HEK293T (cell line): ENCODE data around the gene OR6T1.

Source experiments
- CTCF ChIA-PET: fragments of 350-600 bp; formaldehyde crosslinking; extraction: SDS; loops from one replicate; lab custom pipeline; 2021; ENCODE audit warnings: antibody characterized with exemption, inconsistent platforms; lab: Yijun Ruan, JAX
- POLR2A ChIA-PET: fragments of 350-600 bp; formaldehyde crosslinking; extraction: SDS; loops from one replicate; lab custom pipeline; 2020; ENCODE audit warnings: antibody characterized with exemption, inconsistent platforms; lab: Yijun Ruan, JAX
- DNase-seq: peaks from one replicate; pipeline ENCODE4 v3.0.0; 2012; ENCODE audit warnings: mixed read lengths; ENCODE audit errors: extremely low spot score
- ARNT ChIP-seq: fragments of 450-650 bp; IDR thresholded peaks from 2 replicates; pipeline ENCODE4 v1.6.1; 2017; ENCODE audit warnings: mild to moderate bottlenecking
- BHLHE40 ChIP-seq: fragments of 450-650 bp; IDR thresholded peaks from 2 replicates; pipeline ENCODE4 v1.6.1; 2016; ENCODE audit warnings: mild to moderate bottlenecking, moderate library complexity, borderline replicate concordance
- CTBP1 ChIP-seq: fragments of 450-650 bp; IDR thresholded peaks from 2 replicates; pipeline ENCODE4 v1.6.1; 2016; ENCODE audit warnings: borderline replicate concordance
- ELF4 ChIP-seq: fragments of 450-650 bp; IDR thresholded peaks from 2 replicates; pipeline ENCODE4 v1.6.1; 2017; ENCODE audit warnings: antibody characterized with exemption
- FOXA1 ChIP-seq: fragments of 450-650 bp; IDR thresholded peaks from 2 replicates; pipeline ENCODE4 v1.6.1; 2016; ENCODE audit warnings: mild to moderate bottlenecking
- FOXK2 ChIP-seq: fragments of 450-650 bp; IDR thresholded peaks from 2 replicates; pipeline ENCODE4 v1.6.1; 2016; ENCODE audit warnings: mild to moderate bottlenecking
- FOXM1 ChIP-seq: fragments of 450-650 bp; IDR thresholded peaks from 2 replicates; pipeline ENCODE4 v1.6.1; 2017; ENCODE audit warnings: mild to moderate bottlenecking, borderline replicate concordance
- HDGF ChIP-seq: fragments of 450-650 bp; IDR thresholded peaks from 2 replicates; pipeline ENCODE4 v1.6.1; 2017; ENCODE audit warnings: antibody characterized with exemption, borderline replicate concordance
- L3MBTL2 ChIP-seq: fragments of 450-650 bp; conservative IDR thresholded peaks from 2 replicates; pipeline ENCODE4 v1.6.1; 2016; ENCODE audit warnings: mild to moderate bottlenecking
- LEF1 ChIP-seq: fragments of 450-650 bp; IDR thresholded peaks from 2 replicates; pipeline ENCODE4 v1.6.1; 2017; ENCODE audit warnings: mild to moderate bottlenecking, borderline replicate concordance
- NFRKB ChIP-seq: fragments of 450-650 bp; IDR thresholded peaks from 2 replicates; pipeline ENCODE4 v1.6.1; 2016; ENCODE audit warnings: mild to moderate bottlenecking, moderate library complexity
- PKNOX1 ChIP-seq: fragments of 450-650 bp; IDR thresholded peaks from 2 replicates; pipeline ENCODE4 v1.6.1; 2016
- SP1 ChIP-seq: fragments of 450-650 bp; IDR thresholded peaks from 2 replicates; pipeline ENCODE4 v1.6.1; 2017
- SUZ12 ChIP-seq: fragments of 450-650 bp; IDR thresholded peaks from 2 replicates; pipeline ENCODE4 v1.6.1; 2016; ENCODE audit warnings: mild to moderate bottlenecking
- TARDBP ChIP-seq: fragments of 450-650 bp; IDR thresholded peaks from 2 replicates; pipeline ENCODE4 v1.6.1; 2016
- ZNF384 ChIP-seq: fragments of 450-650 bp; IDR thresholded peaks from 2 replicates; pipeline ENCODE4 v1.6.1; 2016

OR6T1 gene

DNA sequence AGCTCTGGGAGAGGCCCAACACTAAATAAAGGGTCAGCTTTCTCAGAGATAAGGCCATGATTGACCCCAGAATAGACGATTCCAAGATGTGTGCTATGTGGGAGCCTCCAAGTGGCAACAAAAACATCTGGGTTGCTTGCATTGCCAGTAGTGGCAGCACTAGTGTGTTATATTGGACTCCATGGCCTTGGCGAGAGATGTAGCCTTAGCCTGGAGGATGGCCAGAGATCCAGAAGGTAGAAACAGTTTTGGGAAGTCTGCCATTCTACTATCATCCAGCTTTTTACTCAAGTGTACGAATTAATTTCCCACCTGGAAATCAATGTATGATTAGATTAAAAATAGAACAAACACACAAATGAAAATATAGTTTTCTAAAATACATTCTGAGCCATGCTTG is 38.7 kb downstream of the OR6T1 start:
- no peak for TF ChIP-seq TARDBP
- no peak for TF ChIP-seq FOXA1
- TF ChIP-seq CTBP1 = no peak
- no peak for TF ChIP-seq PKNOX1
- no peak for TF ChIP-seq ELF4
- CTCF ChIA-PET = no interaction called here
- no peak for DNase-seq
- POLR2A ChIA-PET = no interaction called here

DNA sequence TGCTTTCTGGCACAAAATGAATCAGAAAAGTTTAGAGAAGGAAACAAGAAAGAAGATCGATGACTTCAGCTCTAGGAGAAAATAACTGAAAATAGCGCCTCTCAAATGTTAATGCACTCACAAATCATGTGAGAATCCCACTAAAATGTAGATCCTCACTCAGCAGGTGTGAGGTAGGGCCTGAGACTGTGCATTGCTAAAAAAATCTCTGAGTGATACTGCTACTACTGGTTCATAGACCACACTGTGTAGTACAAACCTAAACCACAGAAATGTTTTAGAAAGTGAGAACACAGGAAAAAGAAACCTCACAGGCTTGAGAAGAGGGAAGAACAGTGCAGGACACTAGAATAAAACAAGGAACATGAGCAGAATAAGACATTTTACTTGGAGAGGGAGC is 39.7 kb downstream of the OR6T1 start:
- TF ChIP-seq BHLHE40 (no peak), L3MBTL2 (no peak), FOXK2 (no peak), ZNF384 (no peak), NFRKB (no peak), SP1 (no peak), HDGF (no peak), CTBP1 (no peak), ARNT (no peak), FOXA1 (no peak), SUZ12 (no peak), TARDBP (no peak), ELF4 (no peak), FOXM1 (no peak), PKNOX1 (no peak), LEF1 (no peak)

GRCh38 chr11:123901867-123902266 is 41.8 kb downstream of the OR6T1 start, which contains the start of gene OR8D4:
OR8D4 (plus strand) TSS chr11:123902167; CDS start chr11:123906432, 4,265 bp downstream.
- DNase-seq = no peak
- ChIA-PET CTCF (no interaction called here), POLR2A (no interaction called here)
- TF ChIP-seq LEF1 = no peak
- TF ChIP-seq FOXK2 = no peak
- no peak for TF ChIP-seq NFRKB
- TF ChIP-seq SP1 = no peak
- TF ChIP-seq ARNT = no peak
- no peak for TF ChIP-seq SUZ12
- TF ChIP-seq TARDBP = no peak
- TF ChIP-seq ELF4 = no peak
- no peak for TF ChIP-seq CTBP1

More for the DNA sequence above, 39.7 kb downstream of the OR6T1 start:
- DNase-seq = no peak
- CTCF ChIA-PET = no interaction called here
- POLR2A ChIA-PET = no interaction called here

DNA sequence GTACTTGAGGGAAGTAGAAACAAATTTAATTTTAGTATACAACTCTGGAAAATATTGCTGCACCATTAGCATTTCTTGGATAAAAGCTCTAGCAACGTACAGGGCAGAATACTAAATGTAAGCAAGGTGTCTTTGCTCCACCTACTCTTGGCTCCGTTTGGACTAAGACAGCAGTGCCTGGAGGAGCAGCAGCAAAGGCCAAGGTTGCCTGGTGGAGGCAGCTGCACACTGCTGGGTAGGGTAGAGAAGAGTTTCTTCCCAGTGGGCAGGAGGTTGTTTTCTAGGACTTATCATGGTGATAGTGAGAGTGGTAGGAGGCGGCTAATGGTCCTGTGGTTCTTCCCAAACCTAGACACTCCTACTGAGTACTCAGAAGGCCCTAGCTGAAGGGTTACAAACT is 43.8 kb downstream of the OR6T1 start:
- no peak for TF ChIP-seq ELF4
- no peak for TF ChIP-seq LEF1
- TF ChIP-seq SP1 = no peak
- no peak for TF ChIP-seq HDGF
- TF ChIP-seq SUZ12 = no peak
- CTCF ChIA-PET = no interaction called here
- no peak for DNase-seq
- POLR2A ChIA-PET = no interaction called here
